ENCODE results near the gene HIRIP3.

Gene HIRIP3

DNA sequence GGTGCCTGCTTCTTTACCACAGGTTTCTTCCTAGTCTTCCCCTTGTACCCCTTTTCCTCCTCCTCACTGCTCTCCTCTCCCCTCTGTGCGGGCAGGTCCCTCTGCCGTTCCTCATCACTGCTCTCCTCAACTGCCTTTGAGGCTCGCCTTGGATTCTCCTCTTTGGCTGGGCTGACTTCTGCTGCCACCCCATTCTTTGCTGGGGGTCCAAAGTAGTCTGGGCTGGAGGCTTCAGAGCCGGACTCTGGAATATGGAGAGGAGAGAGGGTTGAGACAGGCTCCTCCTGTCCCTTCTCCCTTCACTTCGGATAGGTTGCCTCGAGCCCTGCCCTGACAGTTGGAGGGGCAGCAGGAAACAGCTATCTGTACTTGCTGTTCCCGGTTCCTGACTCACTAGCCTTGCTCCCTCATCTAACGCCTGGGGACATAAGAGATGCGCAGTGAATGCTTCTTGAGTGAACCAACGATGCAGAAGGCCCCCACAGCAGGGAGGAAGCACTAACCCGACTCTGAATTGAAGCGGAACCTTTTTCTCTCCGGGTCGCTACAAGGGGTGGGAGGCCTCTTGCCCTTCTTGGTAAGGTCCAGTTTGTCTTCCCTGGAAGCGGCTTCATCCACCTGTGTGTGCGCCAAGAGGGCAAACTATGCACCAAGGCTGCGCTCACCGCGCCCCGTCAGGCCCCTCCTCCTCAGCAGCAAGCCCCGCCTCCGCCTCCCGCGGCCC lies 655 bp downstream of the HIRIP3 start:
- Histone ChIP-seq H3K27ac (peak overlapping the region; percentile 100), H3K4me3 (ENCODE audit: low read depth, low read length) (peak overlapping the region; percentile 77), H3K9me3 (ENCODE audit: severe bottlenecking) (no peaks in the 10 kb centered on the region), H3K36me3 (peaks cover 70% of the 10 kb centered on the region), H3K27me3 (ENCODE audit: insufficient read depth, low read depth, severe bottlenecking) (no peaks in the 10 kb centered on the region)
- peak; percentile 81 for DNase-seq
- TF ChIP-seq, protein P1, sequence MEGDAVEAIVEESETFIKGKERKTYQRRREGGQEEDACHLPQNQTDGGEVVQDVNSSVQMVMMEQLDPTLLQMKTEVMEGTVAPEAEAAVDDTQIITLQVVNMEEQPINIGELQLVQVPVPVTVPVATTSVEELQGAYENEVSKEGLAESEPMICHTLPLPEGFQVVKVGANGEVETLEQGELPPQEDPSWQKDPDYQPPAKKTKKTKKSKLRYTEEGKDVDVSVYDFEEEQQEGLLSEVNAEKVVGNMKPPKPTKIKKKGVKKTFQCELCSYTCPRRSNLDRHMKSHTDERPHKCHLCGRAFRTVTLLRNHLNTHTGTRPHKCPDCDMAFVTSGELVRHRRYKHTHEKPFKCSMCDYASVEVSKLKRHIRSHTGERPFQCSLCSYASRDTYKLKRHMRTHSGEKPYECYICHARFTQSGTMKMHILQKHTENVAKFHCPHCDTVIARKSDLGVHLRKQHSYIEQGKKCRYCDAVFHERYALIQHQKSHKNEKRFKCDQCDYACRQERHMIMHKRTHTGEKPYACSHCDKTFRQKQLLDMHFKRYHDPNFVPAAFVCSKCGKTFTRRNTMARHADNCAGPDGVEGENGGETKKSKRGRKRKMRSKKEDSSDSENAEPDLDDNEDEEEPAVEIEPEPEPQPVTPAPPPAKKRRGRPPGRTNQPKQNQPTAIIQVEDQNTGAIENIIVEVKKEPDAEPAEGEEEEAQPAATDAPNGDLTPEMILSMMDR (IDR thresholded peaks at IDR 0.05; ENCODE audit: low read depth, low read length): no peak

- no peak for DNase-seq
- TF ChIP-seq, protein P1 (IDR thresholded peaks at IDR 0.05; ENCODE audit: low read depth, low read length): no peak
- H3K36me3 ChIP-seq: peaks cover 72% of the 10 kb centered on the region
- H3K9me3 ChIP-seq (ENCODE audit: severe bottlenecking): no peaks in the 10 kb centered on the region
- H3K27ac ChIP-seq: no peak overlapping the region
- H3K27me3 ChIP-seq (ENCODE audit: insufficient read depth, low read depth, severe bottlenecking): no peaks in the 10 kb centered on the region
- H3K4me3 ChIP-seq (ENCODE audit: low read depth, low read length): no peak overlapping the region
Observed at GRCh38 chr16:29993903-29994599, 1.4 kb downstream of the HIRIP3 start.

GRCh38 chr16:29993191-29993902 lies 2.1 kb downstream of the HIRIP3 start:
- Histone ChIP-seq H3K9me3 (ENCODE audit: severe bottlenecking) (no peaks in the 10 kb centered on the region), H3K4me3 (ENCODE audit: low read depth, low read length) (no peak overlapping the region), H3K36me3 (peaks cover 74% of the 10 kb centered on the region), H3K27ac (no peak overlapping the region), H3K27me3 (ENCODE audit: insufficient read depth, low read depth, severe bottlenecking) (no peaks in the 10 kb centered on the region)
- TF ChIP-seq, protein P1 (IDR thresholded peaks at IDR 0.05; ENCODE audit: low read depth, low read length): no peak
- no peak for DNase-seq

GRCh38 chr16:29992344-29992967 lies 3.0 kb downstream of the HIRIP3 start:
- Histone ChIP-seq H3K4me3 (ENCODE audit: low read depth, low read length) (no peak overlapping the region), H3K9me3 (ENCODE audit: severe bottlenecking) (no peaks in the 10 kb centered on the region), H3K27me3 (ENCODE audit: insufficient read depth, low read depth, severe bottlenecking) (no peaks in the 10 kb centered on the region), H3K27ac (no peak overlapping the region; the same call in 1 of the 2 replicates), H3K36me3 (peaks cover 77% of the 10 kb centered on the region)
- TF ChIP-seq, protein P1 (IDR thresholded peaks at IDR 0.05; ENCODE audit: low read depth, low read length): no peak
- DNase-seq: no peak

GRCh38 chr16:29991571-29991904 lies 3.9 kb downstream of the HIRIP3 start:
- H3K36me3 ChIP-seq: peaks cover 77% of the 10 kb centered on the region
- no peaks in the 10 kb centered on the region for H3K9me3 ChIP-seq (ENCODE audit: severe bottlenecking)
- DNase-seq: no peak
- no peak overlapping the region for H3K4me3 ChIP-seq (ENCODE audit: low read depth, low read length)
- TF ChIP-seq, protein P1 (IDR thresholded peaks at IDR 0.05; ENCODE audit: low read depth, low read length): no peak
- no peaks in the 10 kb centered on the region for H3K27me3 ChIP-seq (ENCODE audit: insufficient read depth, low read depth, severe bottlenecking)
- no peak overlapping the region for H3K27ac ChIP-seq
